Esophagus (tissue), 2 donors: ENCODE measurements around the gene KMT2E. TPM values are rescaled to one million over a fixed set of nuclear protein-coding genes. Genes with fewer than 3 reads are reported as not detected.

Experiments
- H3K27ac ChIP-seq, 2 donors: one replicate each; pipeline ENCODE4 v1.5.1; 2013; ENCODE audit warnings: low read depth in 2 of 2, mild to moderate bottlenecking in 2 of 2, inconsistent platforms in 1 of 2, low read length in 1 of 2, moderate library complexity in 1 of 2
- H3K27me3 ChIP-seq, 2 donors: one replicate each; pipeline ENCODE4 v1.6.1; 2013; ENCODE audit warnings: low read length in 2 of 2, control low read depth in 1 of 2, mild to moderate bottlenecking in 1 of 2; ENCODE audit not compliant: insufficient read depth in 2 of 2, control insufficient read depth in 1 of 2
- H3K36me3 ChIP-seq, 2 donors: one replicate each; pipeline ENCODE4 v1.6.1; 2013; ENCODE audit warnings: low read length in 1 of 2; ENCODE audit not compliant: control insufficient read depth in 2 of 2, insufficient read depth in 2 of 2
- H3K4me1 ChIP-seq, 2 donors: one replicate each; pipeline ENCODE4 v1.6.1; 2013; ENCODE audit warnings: low read length in 1 of 2; ENCODE audit not compliant: control insufficient read depth in 2 of 2, insufficient read depth in 2 of 2
- H3K4me3 ChIP-seq, 2 donors: one replicate each; pipeline ENCODE4 v1.5.1; 2013; ENCODE audit warnings: low read length in 2 of 2, mild to moderate bottlenecking in 2 of 2, low read depth in 1 of 2, moderate library complexity in 1 of 2
- H3K9me3 ChIP-seq, 2 donors: one replicate each; pipeline ENCODE4 v1.6.1; 2013; ENCODE audit warnings: mild to moderate bottlenecking in 2 of 2, low read depth in 1 of 2, low read length in 1 of 2, moderate library complexity in 1 of 2; ENCODE audit not compliant: control insufficient read depth in 2 of 2, insufficient read depth in 1 of 2
- WGBS, 2 donors: extraction: QIAGEN DNeasy Blood & Tissue Kit; methylation state at CpG; one replicate each; pipeline ENCODE4 v1.1.7; 2013; 5-methylcytosine and 5-hydroxymethylcytosine counted together
- polyA plus RNA-seq, 2 donors: library from polyadenylated mRNA; stranded (reverse); fragments of 200-250 nt; gene quantifications; one replicate each; pipeline ENCODE4 v1.2.3, GENCODE V29; 2013
- donor health status: healthy with polysubstance abuse.
- donor health status: Bipolar disorder and iron deficiency.

The KMT2E gene
- polyA plus RNA-seq, 2 donors = 10.8 to 15.0 TPM

GRCh38 chr7:105013221-105013815 lies 687 bp upstream of the KMT2E start:
- no peaks in the 10 kb centered on the region for H3K27me3 ChIP-seq
- peak overlapping the region; percentile 99 to 100 for H3K27ac ChIP-seq
- H3K4me3 ChIP-seq = peak overlapping the region; percentile 96 to 98
- no peaks in the 10 kb centered on the region for H3K9me3 ChIP-seq
- H3K36me3 ChIP-seq = no peaks in the 10 kb centered on the region
- no peaks in the 10 kb centered on the region for H3K4me1 ChIP-seq
- WGBS, 2 donors = 0 to 1% methylated on average over 38 to 39 of the region's 39 CpGs

- peak overlapping the region; percentile 99 to 100 for H3K27ac ChIP-seq
- no peaks in the 10 kb centered on the region for H3K36me3 ChIP-seq
- no peaks in the 10 kb centered on the region for H3K9me3 ChIP-seq
- WGBS, 2 donors = 0 to 1% methylated on average over 22 of the region's 22 CpGs
- no peaks in the 10 kb centered on the region for H3K27me3 ChIP-seq
- no peaks in the 10 kb centered on the region for H3K4me1 ChIP-seq
- H3K4me3 ChIP-seq = peak overlapping the region; percentile 96 to 98
Observed at GRCh38 chr7:105014693-105015389, 836 bp downstream of the KMT2E start.

- no peaks in the 10 kb centered on the region for H3K36me3 ChIP-seq
- peaks cover 0 to 3% of the 10 kb centered on the region in 2 donors for H3K4me1 ChIP-seq
- 1 to 2% methylated on average over 10 of the region's 10 CpGs for WGBS, 2 donors
- H3K27me3 ChIP-seq = no peaks in the 10 kb centered on the region
- H3K9me3 ChIP-seq = no peaks in the 10 kb centered on the region
- peak overlapping the region; percentile 96 to 98 for H3K4me3 ChIP-seq
- peak overlapping the region; percentile 99 to 100 for H3K27ac ChIP-seq
Observed at GRCh38 chr7:105015390-105015965, 1.5 kb downstream of the KMT2E start.

GRCh38 chr7:105016068-105016708 lies 2.2 kb downstream of the KMT2E start:
- Histone ChIP-seq H3K4me1 (peaks cover 0 to 3% of the 10 kb centered on the region in 2 donors), H3K36me3 (no peaks in the 10 kb centered on the region), H3K27me3 (no peaks in the 10 kb centered on the region), H3K27ac (no peak overlapping the region), H3K9me3 (no peaks in the 10 kb centered on the region), H3K4me3 (peak overlapping the region in 1 of 2 donors; percentile 98)
- WGBS, 2 donors = 4 to 7% methylated on average over 3 of the region's 3 CpGs

- Histone ChIP-seq H3K36me3 (no peaks in the 10 kb centered on the region), H3K27ac (no peak overlapping the region), H3K9me3 (no peaks in the 10 kb centered on the region), H3K4me3 (peak overlapping the region in 1 of 2 donors; percentile 98), H3K27me3 (no peaks in the 10 kb centered on the region), H3K4me1 (peaks cover 0 to 3% of the 10 kb centered on the region in 2 donors)
- 11 to 12% methylated on average over 5 of the region's 5 CpGs for WGBS, 2 donors
Observed at GRCh38 chr7:105016709-105017656, 3.0 kb downstream of the KMT2E start.

GRCh38 chr7:105017657-105018365 lies 3.8 kb downstream of the KMT2E start:
- Histone ChIP-seq H3K4me1 (peaks cover 0 to 3% of the 10 kb centered on the region in 2 donors), H3K36me3 (no peaks in the 10 kb centered on the region), H3K27me3 (no peaks in the 10 kb centered on the region), H3K27ac (no peak overlapping the region), H3K9me3 (no peaks in the 10 kb centered on the region), H3K4me3 (peak overlapping the region in 1 of 2 donors; percentile 38)
- WGBS, 2 donors = 4 to 5% methylated on average over 4 of the region's 4 CpGs

GRCh38 chr7:105019269-105019668 lies 5.3 kb downstream of the KMT2E start:
- no peaks in the 10 kb centered on the region for H3K9me3 ChIP-seq
- 29 to 30% methylated on average over 3 of the region's 3 CpGs for WGBS, 2 donors
- no peaks in the 10 kb centered on the region for H3K36me3 ChIP-seq
- no peaks in the 10 kb centered on the region for H3K27me3 ChIP-seq
- no peak overlapping the region for H3K27ac ChIP-seq
- H3K4me3 ChIP-seq = no peak overlapping the region
- H3K4me1 ChIP-seq = peaks cover 0 to 3% of the 10 kb centered on the region in 2 donors

GRCh38 chr7:105020926-105021325 lies 6.9 kb downstream of the KMT2E start:
- no peaks in the 10 kb centered on the region for H3K9me3 ChIP-seq
- H3K4me3 ChIP-seq = no peak overlapping the region
- WGBS, 2 donors = 51 to 52% methylated on average over 3 of the region's 3 CpGs
- H3K4me1 ChIP-seq = peaks cover 0 to 3% of the 10 kb centered on the region in 2 donors
- no peaks in the 10 kb centered on the region for H3K27me3 ChIP-seq
- H3K27ac ChIP-seq = no peak overlapping the region
- H3K36me3 ChIP-seq = no peaks in the 10 kb centered on the region
